Measurements from ENCODE around the gene TRIO.

Gene TRIO

GRCh38 chr5:14506661-14507060 is 363.5 kb downstream of the TRIO start:
- Histone ChIP-seq H3K4me3 (ENCODE audit: low read depth in 1 of 2, low read length in 2 of 2) (no peak overlapping the region), H3K36me3 (ENCODE audit: control insufficient read depth in 1 of 2, insufficient read depth in 2 of 2, low read length in 2 of 2) (peaks cover 8 to 58% of the 10 kb centered on the region in 2 donors), H3K27ac (ENCODE audit: low read depth, low read length) (no peak overlapping the region), H3K4me1 (ENCODE audit: control insufficient read depth in 1 of 2, insufficient read depth in 2 of 2, low read length in 2 of 2) (peaks cover 2 to 3% of the 10 kb centered on the region in 2 donors), H3K27me3 (ENCODE audit: control insufficient read depth in 1 of 2, insufficient read depth in 2 of 2, low read length in 2 of 2) (no peaks in the 10 kb centered on the region), H3K9ac (ENCODE audit: low read depth in 1 of 2, low read length in 2 of 2) (no peak overlapping the region), H3K9me3 (ENCODE audit: control insufficient read depth in 1 of 2, low read length in 2 of 2) (no peaks in the 10 kb centered on the region)

GRCh38 chr5:14507156-14507941 is 364.2 kb downstream of the TRIO start:
- Histone ChIP-seq H3K4me1 (ENCODE audit: control insufficient read depth in 1 of 2, insufficient read depth in 2 of 2, low read length in 2 of 2) (no peaks in the 10 kb centered on the region), H3K27ac (ENCODE audit: low read depth, low read length) (no peak overlapping the region), H3K4me3 (ENCODE audit: low read depth in 1 of 2, low read length in 2 of 2) (no peak overlapping the region), H3K9me3 (ENCODE audit: control insufficient read depth in 1 of 2, low read length in 2 of 2) (no peaks in the 10 kb centered on the region), H3K9ac (ENCODE audit: low read depth in 1 of 2, low read length in 2 of 2) (no peak overlapping the region), H3K27me3 (ENCODE audit: control insufficient read depth in 1 of 2, insufficient read depth in 2 of 2, low read length in 2 of 2) (no peaks in the 10 kb centered on the region), H3K36me3 (ENCODE audit: control insufficient read depth in 1 of 2, insufficient read depth in 2 of 2, low read length in 2 of 2) (peaks cover 6 to 52% of the 10 kb centered on the region in 2 donors)

GRCh38 chr5:14508046-14508445 is 364.9 kb downstream of the TRIO start:
- H3K9me3 ChIP-seq (ENCODE audit: control insufficient read depth in 1 of 2, low read length in 2 of 2) = no peaks in the 10 kb centered on the region
- H3K9ac ChIP-seq (ENCODE audit: low read depth in 1 of 2, low read length in 2 of 2) = no peak overlapping the region
- H3K4me1 ChIP-seq (ENCODE audit: control insufficient read depth in 1 of 2, insufficient read depth in 2 of 2, low read length in 2 of 2) = no peaks in the 10 kb centered on the region
- H3K27me3 ChIP-seq (ENCODE audit: control insufficient read depth in 1 of 2, insufficient read depth in 2 of 2, low read length in 2 of 2) = no peaks in the 10 kb centered on the region
- H3K4me3 ChIP-seq (ENCODE audit: low read depth in 1 of 2, low read length in 2 of 2) = no peak overlapping the region
- peaks cover 6 to 45% of the 10 kb centered on the region in 2 donors for H3K36me3 ChIP-seq (ENCODE audit: control insufficient read depth in 1 of 2, insufficient read depth in 2 of 2, low read length in 2 of 2)
- no peak overlapping the region for H3K27ac ChIP-seq (ENCODE audit: low read depth, low read length)

GRCh38 chr5:14509556-14509955 is 366.4 kb downstream of the TRIO start:
- H3K27ac ChIP-seq (ENCODE audit: low read depth, low read length) = no peak overlapping the region
- no peak overlapping the region for H3K4me3 ChIP-seq (ENCODE audit: low read depth in 1 of 2, low read length in 2 of 2)
- peaks cover 6 to 30% of the 10 kb centered on the region in 2 donors for H3K36me3 ChIP-seq (ENCODE audit: control insufficient read depth in 1 of 2, insufficient read depth in 2 of 2, low read length in 2 of 2)
- H3K9ac ChIP-seq (ENCODE audit: low read depth in 1 of 2, low read length in 2 of 2) = no peak overlapping the region
- H3K27me3 ChIP-seq (ENCODE audit: control insufficient read depth in 1 of 2, insufficient read depth in 2 of 2, low read length in 2 of 2) = no peaks in the 10 kb centered on the region
- H3K9me3 ChIP-seq (ENCODE audit: control insufficient read depth in 1 of 2, low read length in 2 of 2) = no peaks in the 10 kb centered on the region
- no peaks in the 10 kb centered on the region for H3K4me1 ChIP-seq (ENCODE audit: control insufficient read depth in 1 of 2, insufficient read depth in 2 of 2, low read length in 2 of 2)

GRCh38 chr5:14510156-14510734 is 367.1 kb downstream of the TRIO start:
- Histone ChIP-seq H3K9me3 (ENCODE audit: control insufficient read depth in 1 of 2, low read length in 2 of 2) (no peaks in the 10 kb centered on the region), H3K27me3 (ENCODE audit: control insufficient read depth in 1 of 2, insufficient read depth in 2 of 2, low read length in 2 of 2) (no peaks in the 10 kb centered on the region), H3K4me3 (ENCODE audit: low read depth in 1 of 2, low read length in 2 of 2) (no peak overlapping the region), H3K27ac (ENCODE audit: low read depth, low read length) (no peak overlapping the region), H3K9ac (ENCODE audit: low read depth in 1 of 2, low read length in 2 of 2) (no peak overlapping the region), H3K36me3 (ENCODE audit: control insufficient read depth in 1 of 2, insufficient read depth in 2 of 2, low read length in 2 of 2) (peaks cover 6 to 29% of the 10 kb centered on the region in 2 donors), H3K4me1 (ENCODE audit: control insufficient read depth in 1 of 2, insufficient read depth in 2 of 2, low read length in 2 of 2) (no peaks in the 10 kb centered on the region)

GRCh38 chr5:14510880-14511279 is 367.7 kb downstream of the TRIO start:
- Histone ChIP-seq H3K27me3 (ENCODE audit: control insufficient read depth in 1 of 2, insufficient read depth in 2 of 2, low read length in 2 of 2) (no peaks in the 10 kb centered on the region), H3K9me3 (ENCODE audit: control insufficient read depth in 1 of 2, low read length in 2 of 2) (peaks cover 0 to 4% of the 10 kb centered on the region in 2 donors), H3K4me3 (ENCODE audit: low read depth in 1 of 2, low read length in 2 of 2) (no peak overlapping the region), H3K4me1 (ENCODE audit: control insufficient read depth in 1 of 2, insufficient read depth in 2 of 2, low read length in 2 of 2) (no peaks in the 10 kb centered on the region), H3K36me3 (ENCODE audit: control insufficient read depth in 1 of 2, insufficient read depth in 2 of 2, low read length in 2 of 2) (peaks cover 6 to 28% of the 10 kb centered on the region in 2 donors), H3K9ac (ENCODE audit: low read depth in 1 of 2, low read length in 2 of 2) (no peak overlapping the region), H3K27ac (ENCODE audit: low read depth, low read length) (no peak overlapping the region)

GRCh38 chr5:14512574-14512973 is 369.4 kb downstream of the TRIO start:
- H3K27me3 ChIP-seq (ENCODE audit: control insufficient read depth in 1 of 2, insufficient read depth in 2 of 2, low read length in 2 of 2) = no peaks in the 10 kb centered on the region
- no peak overlapping the region for H3K4me3 ChIP-seq (ENCODE audit: low read depth in 1 of 2, low read length in 2 of 2)
- H3K36me3 ChIP-seq (ENCODE audit: control insufficient read depth in 1 of 2, insufficient read depth in 2 of 2, low read length in 2 of 2) = peaks cover 6 to 12% of the 10 kb centered on the region in 2 donors
- no peak overlapping the region for H3K27ac ChIP-seq (ENCODE audit: low read depth, low read length)
- H3K9ac ChIP-seq (ENCODE audit: low read depth in 1 of 2, low read length in 2 of 2) = no peak overlapping the region
- peaks cover 0 to 4% of the 10 kb centered on the region in 2 donors for H3K9me3 ChIP-seq (ENCODE audit: control insufficient read depth in 1 of 2, low read length in 2 of 2)
- no peaks in the 10 kb centered on the region for H3K4me1 ChIP-seq (ENCODE audit: control insufficient read depth in 1 of 2, insufficient read depth in 2 of 2, low read length in 2 of 2)

- Histone ChIP-seq H3K9me3 (ENCODE audit: control insufficient read depth in 1 of 2, low read length in 2 of 2) (peaks cover 0 to 4% of the 10 kb centered on the region in 2 donors), H3K36me3 (ENCODE audit: control insufficient read depth in 1 of 2, insufficient read depth in 2 of 2, low read length in 2 of 2) (peaks cover 0 to 5% of the 10 kb centered on the region in 2 donors), H3K9ac (ENCODE audit: low read depth in 1 of 2, low read length in 2 of 2) (no peak overlapping the region), H3K27ac (ENCODE audit: low read depth, low read length) (no peak overlapping the region), H3K27me3 (ENCODE audit: control insufficient read depth in 1 of 2, insufficient read depth in 2 of 2, low read length in 2 of 2) (no peaks in the 10 kb centered on the region), H3K4me3 (ENCODE audit: low read depth in 1 of 2, low read length in 2 of 2) (no peak overlapping the region), H3K4me1 (ENCODE audit: control insufficient read depth in 1 of 2, insufficient read depth in 2 of 2, low read length in 2 of 2) (no peaks in the 10 kb centered on the region)
Observed at GRCh38 chr5:14513266-14513665, 370.1 kb downstream of the TRIO start.

GRCh38 chr5:14516901-14517300 is 373.8 kb downstream of the TRIO start:
- Histone ChIP-seq H3K27ac (ENCODE audit: low read depth, low read length) (no peak overlapping the region), H3K9me3 (ENCODE audit: control insufficient read depth in 1 of 2, low read length in 2 of 2) (peaks cover 0 to 4% of the 10 kb centered on the region in 2 donors), H3K4me3 (ENCODE audit: low read depth in 1 of 2, low read length in 2 of 2) (no peak overlapping the region), H3K27me3 (ENCODE audit: control insufficient read depth in 1 of 2, insufficient read depth in 2 of 2, low read length in 2 of 2) (no peaks in the 10 kb centered on the region), H3K4me1 (ENCODE audit: control insufficient read depth in 1 of 2, insufficient read depth in 2 of 2, low read length in 2 of 2) (no peaks in the 10 kb centered on the region), H3K36me3 (ENCODE audit: control insufficient read depth in 1 of 2, insufficient read depth in 2 of 2, low read length in 2 of 2) (no peaks in the 10 kb centered on the region), H3K9ac (ENCODE audit: low read depth in 1 of 2, low read length in 2 of 2) (no peak overlapping the region)

GRCh38 chr5:14518638-14519037 is 375.5 kb downstream of the TRIO start:
- H3K9me3 ChIP-seq (ENCODE audit: control insufficient read depth in 1 of 2, low read length in 2 of 2) = peaks cover 0 to 4% of the 10 kb centered on the region in 2 donors
- no peak overlapping the region for H3K4me3 ChIP-seq (ENCODE audit: low read depth in 1 of 2, low read length in 2 of 2)
- H3K36me3 ChIP-seq (ENCODE audit: control insufficient read depth in 1 of 2, insufficient read depth in 2 of 2, low read length in 2 of 2) = no peaks in the 10 kb centered on the region
- H3K27me3 ChIP-seq (ENCODE audit: control insufficient read depth in 1 of 2, insufficient read depth in 2 of 2, low read length in 2 of 2) = no peaks in the 10 kb centered on the region
- no peak overlapping the region for H3K9ac ChIP-seq (ENCODE audit: low read depth in 1 of 2, low read length in 2 of 2)
- H3K27ac ChIP-seq (ENCODE audit: low read depth, low read length) = no peak overlapping the region
- H3K4me1 ChIP-seq (ENCODE audit: control insufficient read depth in 1 of 2, insufficient read depth in 2 of 2, low read length in 2 of 2) = no peaks in the 10 kb centered on the region

All from duodenal mucosa (tissue), 2 donors.